Hepatic stellate cell (primary cell): ENCODE results near the gene VAT1L.

Source experiments
- DNase-seq: peaks from one replicate; pipeline ENCODE4 v3.0.0; 2011; ENCODE audit warnings: low spot score

Gene VAT1L

GRCh38 chr16:77993111-77993985, 205.0 kb downstream of the VAT1L start:
- DNase-seq: no peak

- no peak for DNase-seq
These were observed 207.6 kb downstream of the VAT1L start for GRCh38 chr16:77995843-77996455.

- no peak for DNase-seq
These were observed 210.1 kb downstream of the VAT1L start for GRCh38 chr16:77998350-77999023.

- no peak for DNase-seq
These were observed 213.2 kb downstream of the VAT1L start for GRCh38 chr16:78001451-78002025.

- peak; percentile 69 for DNase-seq
These were observed 214.7 kb downstream of the VAT1L start for GRCh38 chr16:78002915-78003538.

- DNase-seq: no peak
These were observed 216.2 kb downstream of the VAT1L start for GRCh38 chr16:78004517-78004916.

- DNase-seq: no peak
These were observed 217.5 kb downstream of the VAT1L start for GRCh38 chr16:78005881-78006280.

GRCh38 chr16:78007121-78007520, 218.8 kb downstream of the VAT1L start:
- DNase-seq: no peak

- no peak for DNase-seq
These were observed 234.1 kb downstream of the VAT1L start, which contains the start of gene CLEC3A for GRCh38 chr16:78022347-78023060. CLEC3A (plus strand) TSS chr16:78022548; CDS start chr16:78022627, 79 bp downstream.

- no peak for DNase-seq
These were observed 235.8 kb downstream of the VAT1L start for GRCh38 chr16:78024159-78024558.

- no peak for DNase-seq
These were observed 237.3 kb downstream of the VAT1L start for GRCh38 chr16:78025631-78026030.

GRCh38 chr16:78028018-78028417, 239.7 kb downstream of the VAT1L start:
- DNase-seq: no peak
